Measurements from ENCODE around the gene APBA1. TPM values are rescaled to one million over a fixed set of nuclear protein-coding genes. Genes with fewer than 3 reads are reported as not detected.

APBA1 gene
- total and polyA plus RNA-seq, 2 donors (not counting 3 experiments of a cell fraction or from before 2014, with no cell fraction given), result 6.1 to 11.3 TPM

DNA sequence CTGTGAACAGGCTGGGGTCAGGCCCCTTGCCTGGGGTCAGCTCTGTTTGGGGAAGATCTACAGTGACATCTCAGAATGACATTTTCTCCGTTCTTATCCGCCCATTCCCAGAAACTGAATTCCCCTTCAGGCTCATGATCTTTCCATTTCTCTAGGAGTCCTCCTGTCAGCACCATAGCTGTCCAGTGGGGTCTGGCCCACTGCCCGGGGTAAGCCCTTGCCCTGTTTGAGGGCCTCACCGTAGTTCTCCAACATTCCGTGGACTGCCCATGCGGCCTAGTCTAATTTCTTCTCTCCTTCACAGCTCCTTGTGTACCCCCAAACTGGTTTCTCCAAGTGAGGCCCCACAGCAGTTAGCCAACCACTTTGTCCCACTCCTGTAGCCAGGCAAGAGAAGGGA, 278.7 kb downstream of the APBA1 start:
- DNase-seq (ENCODE audit: low read depth, low spot score), result no peak
- FAIRE-seq, result no peak
- no peak overlapping the region for H3K27ac ChIP-seq (ENCODE audit: insufficient read depth, low read depth, low read length)
- no peaks in the 10 kb centered on the region for H3K9me3 ChIP-seq (replicated peaks; ENCODE audit: control insufficient read depth, insufficient read depth, low read length)
- no peak overlapping the region for H3K4me2 ChIP-seq (ENCODE audit: insufficient read depth, low read length)
- no peak overlapping the region for H3K4me3 ChIP-seq (replicated peaks in 1 of 3; ENCODE audit: insufficient read depth in 1 of 3, low read depth in 1 of 3, low read length in 3 of 3)
- no peaks in the 10 kb centered on the region for H3K36me3 ChIP-seq (ENCODE audit: control insufficient read depth in 2 of 2, extremely low read depth in 1 of 2, insufficient read depth in 2 of 2, low read length in 2 of 2)
- H4K20me1 ChIP-seq (replicated peaks; ENCODE audit: control insufficient read depth, extremely low read depth, insufficient read depth, low read length), result no peaks in the 10 kb centered on the region
- no TSS peak for BruUV-seq (replicated peaks)
- no peak overlapping the region for H2AFZ ChIP-seq (ENCODE audit: low read depth, low read length)
- CTCF ChIA-PET, result interaction anchor here (1.9 kb wide), 1 partner anchor 29 kb away, joined by 4 read pairs; no protein-coding TSS in a partner anchor
- H3K9me1 ChIP-seq (replicated peaks; ENCODE audit: control insufficient read depth, extremely low read depth, insufficient read depth, low read length), result no peaks in the 10 kb centered on the region
- H3K4me1 ChIP-seq (ENCODE audit: control insufficient read depth, extremely low read depth, insufficient read depth, low read length), result peaks cover 2% of the 10 kb centered on the region
- dilution Hi-C loops (cut with MboI; ENCODE audit: extremely low pct_ligation_motif_present, low sequenced_read_pairs), result no loop called here
- TF ChIP-seq, protein P1, sequence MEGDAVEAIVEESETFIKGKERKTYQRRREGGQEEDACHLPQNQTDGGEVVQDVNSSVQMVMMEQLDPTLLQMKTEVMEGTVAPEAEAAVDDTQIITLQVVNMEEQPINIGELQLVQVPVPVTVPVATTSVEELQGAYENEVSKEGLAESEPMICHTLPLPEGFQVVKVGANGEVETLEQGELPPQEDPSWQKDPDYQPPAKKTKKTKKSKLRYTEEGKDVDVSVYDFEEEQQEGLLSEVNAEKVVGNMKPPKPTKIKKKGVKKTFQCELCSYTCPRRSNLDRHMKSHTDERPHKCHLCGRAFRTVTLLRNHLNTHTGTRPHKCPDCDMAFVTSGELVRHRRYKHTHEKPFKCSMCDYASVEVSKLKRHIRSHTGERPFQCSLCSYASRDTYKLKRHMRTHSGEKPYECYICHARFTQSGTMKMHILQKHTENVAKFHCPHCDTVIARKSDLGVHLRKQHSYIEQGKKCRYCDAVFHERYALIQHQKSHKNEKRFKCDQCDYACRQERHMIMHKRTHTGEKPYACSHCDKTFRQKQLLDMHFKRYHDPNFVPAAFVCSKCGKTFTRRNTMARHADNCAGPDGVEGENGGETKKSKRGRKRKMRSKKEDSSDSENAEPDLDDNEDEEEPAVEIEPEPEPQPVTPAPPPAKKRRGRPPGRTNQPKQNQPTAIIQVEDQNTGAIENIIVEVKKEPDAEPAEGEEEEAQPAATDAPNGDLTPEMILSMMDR (IDR thresholded peaks at IDR 0.05; ENCODE audit: extremely low read depth in 1 of 2, insufficient read depth in 1 of 2, low read depth in 1 of 2, low read length in 2 of 2), result no peak
- TF ChIP-seq FOS (IDR thresholded peaks at IDR 0.05; ENCODE audit: borderline replicate concordance, insufficient read depth, low read length) (no peak), MYC (IDR thresholded peaks at IDR 0.05; ENCODE audit: low read depth, low read length) (no peak)
- intact Hi-C loops (cut with micrococcal nuclease), result no loop called here
- H3K79me2 ChIP-seq (ENCODE audit: control insufficient read depth, insufficient read depth, low read length), result no peaks in the 10 kb centered on the region
- H3K27me3 ChIP-seq (ENCODE audit: control insufficient read depth in 2 of 2, insufficient read depth in 2 of 2, low read length in 2 of 2), result no peaks in the 10 kb centered on the region
- POLR2A ChIA-PET, result no interaction called here
- no peak overlapping the region for H3K9ac ChIP-seq (replicated peaks; ENCODE audit: extremely low read depth, insufficient read depth, low read length)

DNA sequence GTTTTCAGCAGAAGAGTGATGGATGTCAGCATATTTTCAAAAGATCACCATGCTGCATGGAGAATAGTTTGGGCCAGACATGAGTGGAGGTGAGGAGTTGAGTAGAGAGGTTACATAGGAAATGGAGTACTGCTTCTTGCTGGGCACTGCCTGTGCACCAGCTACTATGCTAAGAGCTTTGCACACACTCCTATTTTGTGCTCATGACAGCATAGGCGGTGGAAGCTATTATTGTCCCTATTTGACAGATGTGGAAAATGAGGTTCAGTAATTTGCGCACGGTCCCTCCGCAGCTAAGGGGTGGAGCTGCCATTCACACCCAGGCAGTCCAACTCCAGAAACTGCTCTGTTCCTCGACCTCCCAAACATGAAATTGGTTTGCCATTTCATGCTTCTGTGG, 279.3 kb downstream of the APBA1 start:
- DNase-seq (ENCODE audit: low read depth, low spot score) (no peak), FAIRE-seq (no peak)
- no peak overlapping the region for H3K27ac ChIP-seq (ENCODE audit: insufficient read depth, low read depth, low read length)
- TF ChIP-seq POLR2A (IDR thresholded peaks at IDR 0.05; ENCODE audit: low read depth, low read length) (no peak), FOS (IDR thresholded peaks at IDR 0.05; ENCODE audit: borderline replicate concordance, insufficient read depth, low read length) (no peak), JUN (IDR thresholded peaks at IDR 0.05; ENCODE audit: borderline replicate concordance, insufficient read depth, insufficient read length, low read depth) (no peak), MYC (IDR thresholded peaks at IDR 0.05; ENCODE audit: low read depth, low read length) (no peak), EZH2 (IDR thresholded peaks at IDR 0.05; ENCODE audit: borderline replicate concordance, low read depth, low read length, severe bottlenecking) (no peak), POLR2AphosphoS5 (IDR thresholded peaks at IDR 0.05; ENCODE audit: insufficient read depth, low read depth, low read length) (no peak), GATA2 (IDR thresholded peaks at IDR 0.05; ENCODE audit: insufficient read depth, insufficient read length, low read depth, low read length) (no peak)
- TF ChIP-seq, protein P2, sequence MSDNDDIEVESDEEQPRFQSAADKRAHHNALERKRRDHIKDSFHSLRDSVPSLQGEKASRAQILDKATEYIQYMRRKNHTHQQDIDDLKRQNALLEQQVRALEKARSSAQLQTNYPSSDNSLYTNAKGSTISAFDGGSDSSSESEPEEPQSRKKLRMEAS (IDR thresholded peaks at IDR 0.05; ENCODE audit: insufficient read depth, insufficient read length), result no peak
- TF ChIP-seq, protein P1 (IDR thresholded peaks at IDR 0.05; ENCODE audit: extremely low read depth in 1 of 2, insufficient read depth in 1 of 2, low read depth in 1 of 2, low read length in 2 of 2), result no peak
- no TSS peak for BruUV-seq (replicated peaks)
- H3K9me1 ChIP-seq (replicated peaks; ENCODE audit: control insufficient read depth, extremely low read depth, insufficient read depth, low read length), result no peaks in the 10 kb centered on the region
- H3K36me3 ChIP-seq (ENCODE audit: control insufficient read depth in 2 of 2, extremely low read depth in 1 of 2, insufficient read depth in 2 of 2, low read length in 2 of 2), result no peaks in the 10 kb centered on the region
- H3K9me3 ChIP-seq (replicated peaks; ENCODE audit: control insufficient read depth, insufficient read depth, low read length), result no peaks in the 10 kb centered on the region
- H3K4me2 ChIP-seq (ENCODE audit: insufficient read depth, low read length), result no peak overlapping the region
- CTCF ChIA-PET, result interaction anchor here (1.9 kb wide), 1 partner anchor 29 kb away, joined by 4 read pairs; no protein-coding TSS in a partner anchor
- no peaks in the 10 kb centered on the region for H3K79me2 ChIP-seq (ENCODE audit: control insufficient read depth, insufficient read depth, low read length)
- H3K4me1 ChIP-seq (ENCODE audit: control insufficient read depth, extremely low read depth, insufficient read depth, low read length), result peaks cover 2% of the 10 kb centered on the region
- POLR2A ChIA-PET, result no interaction called here
- no peak overlapping the region for H3K9ac ChIP-seq (replicated peaks; ENCODE audit: extremely low read depth, insufficient read depth, low read length)
- dilution Hi-C loops (cut with MboI; ENCODE audit: extremely low pct_ligation_motif_present, low sequenced_read_pairs) (no loop called here), intact Hi-C loops (cut with micrococcal nuclease) (no loop called here)
- no peaks in the 10 kb centered on the region for H4K20me1 ChIP-seq (replicated peaks; ENCODE audit: control insufficient read depth, extremely low read depth, insufficient read depth, low read length)
- H3K4me3 ChIP-seq (replicated peaks in 1 of 3; ENCODE audit: insufficient read depth in 1 of 3, low read depth in 1 of 3, low read length in 3 of 3), result no peak overlapping the region
- no peak overlapping the region for H2AFZ ChIP-seq (ENCODE audit: low read depth, low read length)
- no peaks in the 10 kb centered on the region for H3K27me3 ChIP-seq (ENCODE audit: control insufficient read depth in 2 of 2, insufficient read depth in 2 of 2, low read length in 2 of 2)
